ENCODE measurements around the gene MAN1C1.

Gene MAN1C1

DNA sequence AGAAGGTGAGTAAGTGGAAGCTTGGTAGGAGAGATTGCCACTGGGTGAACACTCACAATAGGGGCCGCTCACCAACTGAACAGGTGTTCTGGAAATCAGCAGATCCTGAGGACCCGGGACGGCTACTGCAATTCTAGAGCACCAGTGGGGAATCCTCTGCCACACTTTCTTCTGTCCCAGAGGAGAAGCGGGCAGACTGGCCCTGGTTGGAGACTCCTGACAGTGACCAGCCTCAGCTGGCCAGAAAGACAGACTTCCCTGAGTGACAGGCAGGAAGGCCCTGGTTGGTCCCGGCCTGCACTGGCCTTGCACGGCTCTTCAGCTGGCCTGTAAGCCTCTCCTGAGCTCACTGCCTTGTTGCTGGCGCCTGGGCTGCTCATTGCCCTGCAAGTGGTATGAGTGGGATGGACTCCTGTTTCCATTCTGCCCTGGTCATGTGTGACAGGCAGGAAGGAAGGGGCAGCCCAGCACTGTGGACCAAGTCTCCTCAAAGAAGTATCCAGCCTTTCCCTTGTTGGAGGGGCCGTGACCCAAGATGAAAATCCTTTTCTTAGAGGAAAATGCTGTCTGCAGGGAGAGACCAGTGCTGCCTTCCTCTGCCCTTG is 34.5 kb downstream of the MAN1C1 start:
- no peak for TF ChIP-seq CTCF (IDR thresholded peaks at IDR 0.05; ENCODE audit: extremely low read depth, missing control alignments)
- DNase-seq (ENCODE audit: low spot score) = no peak

DNA sequence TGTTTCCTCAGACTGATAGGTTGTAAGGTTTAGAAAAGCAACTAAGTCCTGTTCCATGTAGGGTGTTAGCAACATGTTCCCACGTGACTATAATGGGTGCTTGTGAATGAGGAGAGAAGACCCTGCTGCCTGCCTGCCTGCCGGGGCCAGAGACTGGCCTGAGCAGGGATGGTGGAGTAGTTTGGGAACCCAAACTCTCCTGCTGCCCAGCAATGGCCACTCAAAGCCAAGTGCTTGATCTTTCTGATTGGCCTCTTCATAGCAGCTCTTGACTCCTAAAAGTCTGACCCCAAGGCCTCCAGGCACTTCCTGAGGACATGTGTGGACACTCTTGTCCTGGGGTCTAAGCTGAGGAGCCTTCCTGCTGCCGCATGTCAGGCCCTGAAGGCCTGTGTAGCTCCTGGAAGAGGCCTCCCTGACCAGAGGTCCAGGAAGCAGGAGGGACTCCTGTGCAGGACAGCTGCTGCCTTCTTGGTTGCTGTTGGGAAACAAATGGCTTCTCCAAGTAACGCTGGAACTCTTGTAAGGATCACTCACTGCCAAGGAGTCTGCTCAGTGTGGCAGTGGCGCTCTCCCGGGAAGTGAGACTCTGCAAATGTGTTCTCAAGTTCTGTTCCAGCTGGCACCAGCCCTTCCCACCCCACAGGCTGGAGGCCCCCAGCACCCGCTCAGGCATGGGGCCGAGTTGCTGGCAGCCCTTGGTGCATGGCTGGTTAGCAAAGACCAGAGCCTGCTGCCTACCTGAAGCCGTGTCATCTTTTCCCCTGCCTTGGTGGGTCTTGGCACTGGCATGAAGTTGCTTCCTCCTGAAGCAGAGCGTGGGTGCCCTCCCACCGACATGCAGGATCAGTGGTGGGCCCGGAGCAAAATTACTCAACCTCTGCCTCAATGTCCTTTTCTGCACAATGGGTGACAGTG is 35.5 kb downstream of the MAN1C1 start:
- DNase-seq (ENCODE audit: low spot score) = no peak
- TF ChIP-seq CTCF (IDR thresholded peaks at IDR 0.05; ENCODE audit: extremely low read depth, missing control alignments) = no peak

- no peak for DNase-seq (ENCODE audit: low spot score)
- no peak for TF ChIP-seq CTCF (IDR thresholded peaks at IDR 0.05; ENCODE audit: extremely low read depth, missing control alignments)
Observed at GRCh38 chr1:25653558-25653957, 37.0 kb downstream of the MAN1C1 start.

DNA sequence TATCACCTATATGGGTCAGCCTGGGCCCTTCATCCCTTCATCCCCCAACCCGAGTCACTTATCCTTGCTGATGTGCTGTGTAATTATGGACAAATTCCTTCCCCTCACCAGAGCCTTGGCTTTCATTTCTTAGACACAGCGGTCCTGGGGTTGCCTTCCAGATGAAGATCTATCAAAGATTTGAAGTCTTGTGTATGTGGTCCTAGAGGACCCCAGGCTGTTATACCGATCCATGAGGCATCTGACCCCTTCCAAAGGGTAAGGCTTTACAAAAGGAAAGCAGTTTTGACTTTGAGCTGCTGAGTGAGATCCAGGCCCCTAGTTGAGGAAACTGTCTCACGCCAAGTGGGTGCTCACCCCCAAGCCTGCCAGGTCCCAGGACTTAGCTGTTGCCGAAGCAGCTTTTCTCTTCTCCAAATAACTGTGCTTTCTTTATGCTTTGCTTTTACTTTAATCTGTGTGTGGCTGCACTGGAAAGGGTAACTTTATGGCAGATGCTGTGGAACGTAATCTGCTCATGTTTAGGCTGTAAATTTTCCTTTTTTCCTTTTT is 37.6 kb downstream of the MAN1C1 start:
- no peak for DNase-seq (ENCODE audit: low spot score)
- TF ChIP-seq CTCF (IDR thresholded peaks at IDR 0.05; ENCODE audit: extremely low read depth, missing control alignments) = no peak

DNA sequence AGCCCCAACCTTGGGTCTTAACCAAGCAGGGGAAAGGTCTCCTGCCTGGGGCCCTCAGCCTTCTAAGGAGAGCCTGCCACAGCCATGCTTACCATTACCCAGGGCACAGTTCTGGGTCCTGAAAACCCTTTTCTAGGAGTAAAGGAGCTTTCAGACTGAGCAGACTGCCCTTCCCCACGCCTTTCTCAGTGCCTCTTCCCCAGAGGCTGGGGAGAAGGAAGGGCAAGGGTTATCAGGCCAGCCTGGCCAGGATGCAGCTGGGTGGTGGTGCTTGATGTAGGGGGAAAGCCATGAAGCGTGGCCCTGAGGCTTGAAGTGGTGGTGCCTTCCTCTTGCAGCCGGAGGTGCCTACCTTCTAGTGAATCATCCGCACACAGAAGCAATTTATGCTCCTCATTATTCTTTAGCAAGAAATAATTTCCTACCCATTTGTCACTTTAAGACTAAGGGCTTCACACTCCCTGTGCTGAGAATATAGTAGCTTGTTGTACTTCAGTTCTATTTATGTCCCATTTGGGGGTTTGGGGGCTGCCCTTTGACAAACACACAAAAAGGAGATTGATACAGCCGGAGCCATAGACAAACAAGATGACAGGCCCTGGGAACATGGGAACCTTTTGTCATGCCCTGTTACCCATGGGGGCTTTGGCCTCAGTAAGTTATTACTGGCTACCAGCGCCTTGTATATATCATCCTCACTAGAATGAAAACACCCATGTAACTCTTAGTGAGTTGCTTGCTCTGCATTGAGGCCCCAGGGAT is 40.7 kb downstream of the MAN1C1 start:
- no peak for DNase-seq (ENCODE audit: low spot score)
- no peak for TF ChIP-seq CTCF (IDR thresholded peaks at IDR 0.05; ENCODE audit: extremely low read depth, missing control alignments)

DNA sequence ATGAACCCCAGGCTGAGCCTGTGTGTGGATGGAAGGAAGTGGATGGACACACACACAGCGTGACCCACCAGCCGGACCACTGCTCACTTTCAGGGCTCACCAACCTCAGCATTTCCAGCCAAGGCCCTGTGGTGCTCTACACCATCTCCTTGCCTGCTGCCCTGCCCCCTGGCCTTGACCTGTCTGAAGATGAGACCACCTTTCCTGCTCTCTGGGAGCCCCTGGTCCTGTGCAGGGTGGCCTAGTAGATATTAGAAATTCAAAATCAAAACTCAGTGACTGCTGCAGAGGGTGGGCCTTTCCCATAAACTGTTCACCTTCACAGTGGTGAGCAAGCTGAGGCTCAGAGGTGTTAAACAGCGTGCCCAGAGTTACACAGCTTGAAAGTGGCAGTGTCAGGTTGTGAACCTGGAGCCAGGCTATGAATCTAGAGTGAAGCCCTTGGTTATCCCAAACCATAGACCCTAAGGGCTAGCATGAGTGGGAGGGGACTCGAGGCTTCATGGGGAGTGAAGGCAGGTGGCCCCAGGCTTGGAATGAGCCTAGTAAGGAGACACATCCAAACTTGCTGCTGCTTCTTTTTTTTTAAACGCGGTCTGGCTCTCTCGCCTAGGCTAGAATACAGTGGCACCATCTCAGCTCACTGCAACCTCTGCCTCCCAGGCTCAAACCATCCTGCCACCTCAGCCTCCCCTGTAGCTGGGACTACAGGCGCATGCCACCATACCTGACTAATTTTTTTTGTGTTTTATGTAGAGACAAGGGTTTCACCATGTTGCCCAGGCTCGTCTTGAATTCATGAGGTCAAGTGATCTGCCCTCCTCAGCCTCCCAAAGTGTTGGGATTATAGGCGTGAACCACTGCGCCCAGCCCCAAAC is 41.5 kb downstream of the MAN1C1 start:
- TF ChIP-seq CTCF (IDR thresholded peaks at IDR 0.05; ENCODE audit: extremely low read depth, missing control alignments) = no peak
- DNase-seq (ENCODE audit: low spot score) = no peak

Measured in GM20000 (cell line).